Memory B cell (primary cell): Measurements from ENCODE around the gene TBL3.
A peak's percentile ranks its signal among the peaks of the same experiment; 100 is the strongest.
"Not testable (repeated sequence)": the region's sequence is repeated elsewhere in the genome, so short reads cannot be mapped to it uniquely, and the experiment has no call there.

Source experiments
- ATAC-seq: fragments of 150-1000 bp; cut with Tn5 transposase; 2 replicates; pipeline ENCODE4 v1.10.0; 2021; ENCODE audit warnings: low read depth, mild to moderate bottlenecking, moderate library complexity
- DNase-seq, 2 donors: peaks; one replicate each; pipeline ENCODE4 v3.0.0; 2022; ENCODE audit warnings: low spot score in 2 of 2
- H3K27ac Mint-ChIP-seq: one replicate; pipeline ENCODE4 v1.8.0; 2022; ENCODE audit warnings: mild to moderate bottlenecking, moderate library complexity, mixed read lengths
- H3K27me3 Mint-ChIP-seq: one replicate; pipeline ENCODE4 v1.8.0; 2022; ENCODE audit warnings: mixed read lengths
- H3K36me3 Mint-ChIP-seq: one replicate; pipeline ENCODE4 v1.8.0; 2022; ENCODE audit warnings: mild to moderate bottlenecking, mixed read lengths
- H3K4me1 Mint-ChIP-seq: one replicate; pipeline ENCODE4 v1.8.0; 2022; ENCODE audit warnings: mixed read lengths
- H3K4me3 Mint-ChIP-seq: one replicate; pipeline ENCODE4 v1.8.0; 2022; ENCODE audit warnings: mild to moderate bottlenecking, moderate library complexity, mixed read lengths
- H3K9me3 Mint-ChIP-seq: one replicate; pipeline ENCODE4 v1.8.0; 2022; ENCODE audit warnings: mixed read lengths

The TBL3 gene

DNA sequence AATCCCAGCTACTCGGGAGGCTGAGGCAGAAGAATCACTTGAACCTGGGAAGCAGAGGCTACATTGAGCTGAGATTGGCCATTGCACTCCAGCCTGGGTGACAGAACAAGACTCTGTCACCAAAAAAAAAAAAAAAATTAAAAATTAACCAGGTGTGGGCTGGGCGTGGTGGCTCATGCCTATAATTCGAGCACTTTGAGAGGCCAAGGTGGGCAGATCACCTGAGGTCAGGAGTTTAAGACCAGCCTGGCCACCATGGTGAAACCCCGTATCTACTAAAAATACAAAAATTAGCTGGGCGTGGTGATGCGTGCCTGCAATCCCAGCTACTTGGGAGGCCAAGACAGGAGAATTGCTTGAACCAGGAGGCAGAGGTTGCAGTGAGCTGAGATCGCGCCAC, 32.0 kb upstream of the TBL3 start:
- DNase-seq, H3K4me1 Mint-ChIP-seq, H3K4me3 Mint-ChIP-seq, H3K36me3 Mint-ChIP-seq, H3K27ac Mint-ChIP-seq, H3K27me3 Mint-ChIP-seq, ATAC-seq, H3K9me3 Mint-ChIP-seq: not testable (repeated sequence)

DNA sequence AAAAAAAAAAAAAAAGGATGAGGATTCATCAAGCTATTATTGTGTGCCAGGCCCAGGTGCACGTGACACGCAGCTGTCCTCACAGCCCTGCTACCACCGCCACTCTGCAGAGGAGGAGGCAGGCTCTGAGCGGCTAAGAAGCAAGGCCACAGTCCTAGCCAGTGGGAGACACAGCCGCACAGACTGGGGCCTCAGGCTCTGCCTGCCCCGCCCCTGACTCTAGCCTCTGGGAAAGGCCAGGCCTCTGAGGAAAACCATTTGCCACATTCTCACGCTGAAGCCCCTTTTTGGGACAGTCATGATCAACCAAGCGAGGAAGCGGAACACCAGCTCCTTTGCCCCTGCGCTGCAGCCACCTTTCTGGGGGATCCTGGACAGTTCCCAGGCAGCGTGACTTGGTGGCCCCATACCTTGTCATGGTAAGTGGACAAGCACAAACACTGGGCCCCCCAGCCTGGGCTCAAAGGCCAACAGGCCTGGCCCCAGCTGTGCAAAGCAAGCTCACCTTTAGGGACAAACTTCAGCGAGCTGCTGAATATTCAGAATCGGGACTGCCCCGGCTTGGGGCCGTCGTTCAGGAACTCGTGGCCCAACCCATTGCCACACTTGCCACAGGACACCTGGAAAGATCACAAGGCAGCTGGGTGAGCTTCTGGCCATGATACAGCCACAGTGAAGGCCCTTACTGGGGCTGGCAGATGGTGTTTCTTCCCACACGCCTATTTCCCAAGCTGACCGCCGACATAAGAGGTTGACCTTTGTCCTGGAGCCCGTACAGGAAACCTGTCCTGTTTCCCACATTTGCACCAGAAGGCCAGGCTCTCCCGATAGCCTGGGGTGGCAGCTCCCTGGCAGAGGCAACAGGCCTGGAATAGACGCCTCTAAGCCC, 31.3 kb upstream of the TBL3 start:
- Mint-ChIP-seq H3K4me1 (peaks cover 6% of the 10 kb centered on the region), H3K36me3 (peaks cover 3% of the 10 kb centered on the region), H3K9me3 (no peaks in the 10 kb centered on the region), H3K27me3 (no peaks in the 10 kb centered on the region), H3K4me3 (no peak overlapping the region), H3K27ac (no peak overlapping the region)
- no peak for ATAC-seq
- no peak for DNase-seq

DNA sequence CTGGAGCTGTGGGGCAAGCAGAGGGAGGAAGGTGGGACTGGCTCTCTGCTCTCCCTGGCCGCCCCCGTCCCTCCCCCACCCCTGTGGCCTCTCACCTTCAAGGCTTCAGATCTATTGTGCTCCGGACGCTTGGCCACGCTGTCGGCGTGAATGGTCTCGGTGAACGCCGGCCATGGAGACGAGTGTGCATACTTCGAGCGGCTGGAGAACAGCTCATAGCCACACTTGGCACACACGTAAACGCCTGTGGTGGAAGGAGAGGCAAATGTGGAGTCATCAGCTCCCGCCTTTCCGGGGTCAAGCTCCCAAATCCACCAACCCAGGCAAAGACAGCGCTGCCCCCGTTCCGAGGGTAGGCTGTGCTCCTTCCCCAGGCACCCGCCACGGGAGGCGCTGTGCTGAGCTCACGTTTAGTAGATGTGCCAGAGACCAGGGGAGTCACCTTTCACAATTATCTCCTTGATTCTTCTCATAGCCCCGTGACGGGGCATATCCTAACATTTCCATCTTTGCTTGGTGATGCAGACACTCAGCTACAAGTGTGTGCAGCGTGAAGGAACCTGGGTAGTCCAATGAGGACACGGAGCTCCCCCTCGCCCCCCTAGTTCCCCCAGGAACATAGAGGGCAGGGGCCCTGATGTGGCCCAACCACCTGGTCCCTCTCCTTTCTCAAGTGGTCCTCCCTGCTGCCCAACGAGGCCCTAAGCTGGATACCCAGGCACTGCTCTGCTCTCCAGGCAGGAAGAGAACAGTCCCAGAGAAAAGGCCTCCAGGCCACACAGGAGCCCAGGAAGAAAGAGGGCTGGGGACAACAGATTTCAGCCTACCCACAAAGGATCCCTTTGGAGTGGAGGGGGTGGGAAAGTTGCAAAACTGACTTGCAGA, 30.4 kb upstream of the TBL3 start:
- no peak for DNase-seq
- Mint-ChIP-seq H3K27ac (no peak overlapping the region), H3K4me3 (peak overlapping the region; percentile 81), H3K27me3 (no peaks in the 10 kb centered on the region), H3K9me3 (no peaks in the 10 kb centered on the region), H3K4me1 (peaks cover 6% of the 10 kb centered on the region), H3K36me3 (peaks cover 3% of the 10 kb centered on the region)
- ATAC-seq: no peak

DNA sequence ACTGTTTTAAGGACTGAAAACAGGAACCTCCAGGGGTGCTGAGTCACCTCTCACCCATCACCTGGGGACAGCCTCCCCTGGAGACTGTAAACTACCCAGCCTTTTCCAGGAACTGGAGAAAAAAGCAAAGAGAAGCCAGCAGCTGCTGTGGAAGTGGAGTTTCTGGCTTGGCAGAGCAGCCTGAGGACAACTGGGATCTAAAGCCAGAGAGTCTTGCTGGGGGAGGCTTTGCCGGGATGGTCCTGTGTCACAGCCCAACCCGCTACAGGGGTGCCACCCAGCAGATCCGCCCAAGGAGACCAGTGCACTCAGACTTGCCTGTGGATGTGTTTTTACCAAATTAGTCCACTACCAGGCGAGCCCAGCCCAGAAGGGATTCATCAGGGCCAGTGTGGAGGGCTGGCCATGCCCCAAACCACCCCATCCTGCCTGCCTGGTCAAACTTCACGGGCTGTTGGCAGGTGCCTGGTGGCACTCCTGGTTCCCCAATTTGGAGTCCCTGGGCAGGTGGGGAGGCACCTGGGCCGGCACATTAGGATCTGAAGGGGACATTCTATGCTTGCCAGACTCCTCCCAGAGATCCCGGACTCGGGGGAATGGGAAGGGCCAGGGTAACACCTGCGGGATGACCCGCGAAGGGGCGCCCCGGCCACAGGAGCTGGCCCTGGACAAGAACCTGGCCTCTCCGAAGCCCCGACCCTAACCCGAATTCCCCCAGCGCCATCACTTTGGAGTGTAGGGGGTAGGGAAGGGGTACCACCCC, 29.6 kb upstream of the TBL3 start:
- no peaks in the 10 kb centered on the region for H3K9me3 Mint-ChIP-seq
- H3K4me3 Mint-ChIP-seq: peak overlapping the region; percentile 81
- H3K27ac Mint-ChIP-seq: no peak overlapping the region
- H3K36me3 Mint-ChIP-seq: peaks cover 3% of the 10 kb centered on the region
- H3K4me1 Mint-ChIP-seq: peaks cover 6% of the 10 kb centered on the region
- DNase-seq: peak in 1 of 2 donors; percentile 37
- ATAC-seq: peak; percentile 9
- no peaks in the 10 kb centered on the region for H3K27me3 Mint-ChIP-seq

DNA sequence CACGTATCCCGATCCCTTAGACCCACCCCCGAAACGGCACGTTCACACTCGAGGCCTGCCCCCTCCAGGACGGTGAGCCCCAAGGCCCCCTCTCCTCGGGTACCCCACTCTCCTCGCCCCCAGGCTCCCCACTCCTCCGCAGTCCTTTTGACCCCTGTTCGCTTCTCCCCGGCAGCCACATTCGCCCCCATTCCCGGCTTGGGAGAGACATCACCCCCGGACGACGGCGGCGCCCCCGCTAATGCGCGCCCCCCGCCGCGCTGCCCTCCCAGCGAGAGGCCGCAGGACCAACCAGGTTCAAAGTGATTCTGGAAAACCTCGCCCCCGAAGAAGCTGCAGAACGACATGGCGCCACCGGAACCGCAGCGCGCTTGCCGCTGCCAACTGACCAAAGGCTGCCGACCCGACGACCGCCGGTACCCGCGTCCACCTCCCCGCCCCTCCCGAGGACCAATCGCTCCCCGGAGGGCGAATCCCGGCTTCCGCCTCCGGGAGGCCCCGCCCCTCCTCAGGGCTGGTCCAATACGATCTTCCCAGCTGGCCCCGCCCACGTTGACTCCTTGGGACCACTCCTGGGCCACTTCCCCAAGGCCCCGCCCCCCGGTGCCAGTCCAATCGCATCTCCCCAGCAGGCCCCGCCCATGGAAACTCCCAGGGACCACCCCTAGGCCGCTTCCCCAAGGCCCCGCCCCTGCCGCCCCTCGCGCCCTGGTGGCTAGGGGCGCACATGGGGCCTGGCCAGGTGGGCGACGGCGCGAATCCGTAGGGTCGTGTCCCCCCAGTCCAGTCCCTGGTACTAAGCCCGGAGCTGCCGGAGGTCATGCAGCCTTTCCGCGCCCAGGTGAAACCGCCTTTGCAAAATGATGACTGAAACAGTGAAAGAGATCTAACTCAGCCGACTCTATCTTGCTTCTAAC, 28.8 kb upstream of the TBL3 start, which contains the start of gene MSRB1:
MSRB1 (minus strand) TSS at position 390 of the 917 bp plus-strand sequence; CDS start at position 347, 43 bp downstream.
- Mint-ChIP-seq H3K27me3 (peaks cover 3% of the 10 kb centered on the region), H3K36me3 (peaks cover 3% of the 10 kb centered on the region), H3K27ac (peak within 1 kb of the TSS; percentile 73), H3K9me3 (no peaks in the 10 kb centered on the region), H3K4me1 (peaks cover 6% of the 10 kb centered on the region), H3K4me3 (peak within 1 kb of the TSS; percentile 81)
- DNase-seq (peak; percentile 95 to 98), ATAC-seq (peak; percentile 96)

DNA sequence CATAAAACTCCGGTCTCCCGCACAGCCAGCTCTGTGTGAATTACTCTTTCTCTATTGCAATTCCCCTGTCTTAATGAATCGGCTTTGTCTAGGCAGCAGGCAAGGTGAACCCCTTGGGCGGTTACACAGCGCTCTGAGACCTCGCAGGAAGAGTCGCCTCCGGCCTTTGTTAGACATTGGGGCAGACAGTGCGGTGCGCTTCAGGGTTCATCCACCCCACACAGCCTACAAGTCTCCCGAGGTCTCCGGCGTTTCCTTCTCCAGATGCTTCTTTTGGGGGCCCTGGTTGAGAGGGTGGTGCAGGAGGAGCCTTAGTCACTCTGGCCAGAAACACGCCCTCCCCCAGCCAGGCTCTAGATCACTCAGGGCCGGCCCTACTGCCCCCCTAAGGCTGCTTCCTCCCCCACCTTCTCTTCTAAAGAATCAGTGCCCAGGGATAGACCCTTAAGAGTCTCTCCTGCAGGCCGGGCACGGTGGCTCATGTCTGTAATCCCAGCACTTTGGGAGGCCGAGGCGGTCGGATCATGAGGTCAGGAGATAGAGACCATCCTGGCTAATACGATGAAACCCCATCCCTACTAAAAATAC, 27.1 kb upstream of the TBL3 start:
- DNase-seq: no peak
- Mint-ChIP-seq H3K9me3 (no peaks in the 10 kb centered on the region), H3K4me1 (peaks cover 6% of the 10 kb centered on the region), H3K27me3 (peaks cover 5% of the 10 kb centered on the region), H3K27ac (no peak overlapping the region), H3K36me3 (no peaks in the 10 kb centered on the region), H3K4me3 (peak overlapping the region; percentile 44)
- ATAC-seq: no peak

DNA sequence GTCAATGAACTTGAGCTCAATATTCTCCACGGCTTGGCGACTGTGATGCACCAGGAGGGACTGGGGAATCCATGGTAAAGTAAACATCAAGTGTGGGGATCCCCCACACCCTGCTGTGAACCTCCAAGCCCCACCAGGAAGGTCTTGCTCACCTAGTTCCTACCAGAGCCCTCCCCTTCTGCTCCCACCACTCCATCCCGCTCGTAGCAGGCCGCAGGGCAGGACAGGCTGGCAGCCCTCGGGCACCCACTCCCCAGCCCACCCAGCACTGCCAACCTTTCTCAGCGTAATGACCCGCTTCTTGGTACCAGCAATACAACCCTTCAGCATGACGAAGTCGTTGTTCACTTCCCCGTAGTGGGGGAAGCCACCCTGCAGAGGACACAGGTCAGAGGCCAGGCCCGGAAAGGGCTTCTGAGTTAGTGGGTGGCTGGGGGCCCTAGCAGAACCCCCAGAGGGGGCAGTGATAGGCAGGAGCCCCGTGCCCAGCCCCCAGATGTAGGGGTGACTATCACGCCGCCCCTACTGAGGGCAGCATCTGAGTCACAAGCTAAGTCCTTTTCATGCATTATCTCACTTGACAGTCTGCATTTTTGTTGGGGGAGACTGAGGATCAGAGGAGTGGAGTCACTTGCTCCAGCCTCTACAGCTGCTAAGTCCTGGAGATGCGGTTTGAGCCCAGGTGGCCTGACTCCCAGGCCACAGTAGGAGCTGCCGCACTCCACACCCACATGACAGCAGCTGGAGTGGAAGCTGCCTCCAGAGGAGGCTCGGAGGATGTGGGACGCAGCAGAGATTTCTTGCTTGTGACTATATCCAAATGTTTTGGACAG, 26.1 kb upstream of the TBL3 start:
- Mint-ChIP-seq H3K4me3 (no peak overlapping the region), H3K4me1 (peaks cover 6% of the 10 kb centered on the region), H3K27me3 (peaks cover 5% of the 10 kb centered on the region), H3K27ac (no peak overlapping the region), H3K36me3 (no peaks in the 10 kb centered on the region), H3K9me3 (no peaks in the 10 kb centered on the region)
- DNase-seq (no peak), ATAC-seq (no peak)

DNA sequence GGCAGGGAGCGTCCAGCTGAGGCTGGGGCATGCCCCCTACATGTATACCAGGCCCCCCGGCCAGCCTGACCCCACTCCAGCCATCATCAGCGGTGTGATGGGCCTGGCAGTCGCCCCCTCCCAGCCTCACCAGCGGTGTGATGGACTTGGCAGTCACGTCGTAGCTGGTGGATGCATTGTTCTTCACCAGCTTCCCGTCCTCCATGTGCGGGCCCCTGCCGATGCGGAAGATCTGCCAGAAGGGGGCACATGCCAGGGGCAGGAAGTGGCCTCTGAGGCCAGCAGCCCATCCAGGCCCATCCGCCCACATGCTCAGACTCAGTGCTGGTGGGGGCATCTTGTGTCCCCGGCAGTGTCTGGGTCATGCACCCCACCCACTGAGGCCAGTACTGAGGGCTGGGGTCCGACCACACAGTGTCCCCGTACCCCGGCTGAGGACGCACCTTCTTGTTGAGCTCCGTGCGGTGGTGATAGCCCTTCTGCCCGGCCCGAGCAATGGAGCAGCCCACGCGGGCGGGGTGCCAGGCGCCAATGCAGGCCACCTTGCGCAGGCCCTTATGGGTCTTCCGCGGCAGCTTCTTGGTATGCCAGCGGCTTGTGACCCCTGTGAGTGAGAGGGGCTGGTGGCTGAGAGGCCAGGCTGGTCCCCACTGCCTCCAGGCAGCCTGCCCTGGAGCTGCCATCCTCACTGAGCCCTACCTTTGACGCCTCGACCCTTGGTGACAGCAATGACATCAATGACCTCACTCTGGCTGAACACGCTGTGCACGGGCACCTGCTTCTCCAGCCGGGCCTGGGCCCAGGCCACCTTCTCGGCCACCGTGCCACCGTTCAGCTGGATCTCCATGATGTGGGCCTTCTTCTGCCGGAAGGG, 25.1 kb upstream of the TBL3 start:
- H3K36me3 Mint-ChIP-seq: no peaks in the 10 kb centered on the region
- H3K9me3 Mint-ChIP-seq: no peaks in the 10 kb centered on the region
- H3K4me1 Mint-ChIP-seq: peaks cover 6% of the 10 kb centered on the region
- no peak overlapping the region for H3K4me3 Mint-ChIP-seq
- ATAC-seq (no peak), DNase-seq (no peak)
- no peak overlapping the region for H3K27ac Mint-ChIP-seq
- H3K27me3 Mint-ChIP-seq: peaks cover 5% of the 10 kb centered on the region

DNA sequence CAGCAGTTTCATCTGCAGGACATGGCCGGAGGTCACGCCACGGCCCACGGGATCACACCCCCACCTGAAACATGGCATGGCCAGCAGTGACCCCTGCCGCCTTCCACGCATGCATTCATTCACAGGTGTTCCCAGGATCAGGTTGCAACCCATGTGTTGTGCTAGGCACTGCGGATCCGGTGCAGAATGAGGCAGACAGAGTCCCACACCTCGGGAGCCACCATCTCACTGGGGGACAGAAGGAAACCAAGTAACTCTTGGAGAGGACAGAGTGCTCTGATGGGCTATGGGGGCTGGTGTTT, 24.5 kb upstream of the TBL3 start:
- Mint-ChIP-seq H3K36me3 (no peaks in the 10 kb centered on the region), H3K4me3 (no peak overlapping the region), H3K27me3 (peaks cover 5% of the 10 kb centered on the region), H3K4me1 (peaks cover 3% of the 10 kb centered on the region), H3K27ac (no peak overlapping the region), H3K9me3 (no peaks in the 10 kb centered on the region)
- no peak for DNase-seq
- ATAC-seq: no peak

DNA sequence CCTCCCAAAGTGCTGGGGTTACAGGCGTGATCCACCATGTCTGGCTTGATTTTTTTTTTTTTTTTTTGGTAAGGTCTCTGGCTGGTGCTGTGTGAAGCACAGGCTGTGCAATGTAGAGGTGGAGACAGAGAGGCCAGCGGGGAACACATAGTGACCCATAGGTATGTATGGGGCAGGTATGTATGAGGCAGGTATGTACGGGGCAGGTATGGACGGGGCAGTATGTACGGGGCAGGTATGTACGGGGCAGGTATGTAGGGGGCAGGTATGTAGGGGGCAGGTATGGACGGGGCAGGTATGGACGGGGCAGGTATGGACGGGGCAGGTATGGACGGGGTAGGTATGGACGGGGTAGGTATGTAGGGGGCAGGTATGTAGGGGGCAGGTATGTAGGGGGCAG, 22.3 kb upstream of the TBL3 start:
- Mint-ChIP-seq H3K4me3 (no peak overlapping the region), H3K36me3 (no peaks in the 10 kb centered on the region), H3K27me3 (peaks cover 7% of the 10 kb centered on the region), H3K4me1 (no peaks in the 10 kb centered on the region), H3K27ac (no peak overlapping the region), H3K9me3 (no peaks in the 10 kb centered on the region)
- no peak for DNase-seq
- ATAC-seq: no peak

DNA sequence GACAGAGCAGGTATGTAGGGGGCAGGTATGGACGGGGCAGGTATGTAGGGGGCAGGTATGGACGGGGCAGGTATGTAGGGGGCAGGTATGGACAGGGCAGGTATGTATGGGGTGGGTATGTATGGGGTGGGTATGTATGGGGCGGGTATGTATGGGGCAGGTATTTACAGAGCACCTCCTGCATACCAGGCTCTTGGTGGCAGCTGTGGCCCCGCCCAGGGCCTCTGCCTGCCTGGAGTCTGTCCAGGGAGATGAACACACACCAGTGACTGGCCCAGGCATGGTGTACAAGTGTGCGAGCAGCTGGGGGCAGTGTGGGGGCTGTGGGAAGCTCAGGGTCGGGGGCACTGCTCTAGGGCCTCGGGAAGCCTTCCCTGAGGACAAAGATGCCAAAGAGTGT, 21.8 kb upstream of the TBL3 start:
- H3K36me3 Mint-ChIP-seq: no peaks in the 10 kb centered on the region
- no peaks in the 10 kb centered on the region for H3K9me3 Mint-ChIP-seq
- DNase-seq (no peak), ATAC-seq (no peak)
- peaks cover 7% of the 10 kb centered on the region for H3K27me3 Mint-ChIP-seq
- no peak overlapping the region for H3K27ac Mint-ChIP-seq
- no peaks in the 10 kb centered on the region for H3K4me1 Mint-ChIP-seq
- no peak overlapping the region for H3K4me3 Mint-ChIP-seq
